HG03469 (cell line): ENCODE data around the gene UBR2.
"Not testable (repeated sequence)": the region's sequence is repeated elsewhere in the genome, so short reads cannot be mapped to it uniquely, and the experiment has no call there.

ENCODE experiments used
- ATAC-seq: cut with Tn5 transposase; IDR thresholded peaks from one replicate; pipeline ENCODE4 v1.9.1; 2021; ENCODE audit warnings: mild to moderate bottlenecking, moderate library complexity, moderate number of reproducible peaks; ENCODE audit not compliant: unreplicated experiment

UBR2 gene

GRCh38 chr6:42690151-42690702, 126.4 kb downstream of the UBR2 start:
- ATAC-seq, result no peak

- ATAC-seq, result no peak
Measured at GRCh38 chr6:42690872-42691271, 127.0 kb downstream of the UBR2 start.

- no peak for ATAC-seq
Measured at GRCh38 chr6:42692137-42692911, 128.5 kb downstream of the UBR2 start.

GRCh38 chr6:42693725-42694323, 130.0 kb downstream of the UBR2 start:
- no peak for ATAC-seq

- no peak for ATAC-seq
Measured at GRCh38 chr6:42694586-42694985, 130.8 kb downstream of the UBR2 start.

GRCh38 chr6:42696526-42697267, 132.9 kb downstream of the UBR2 start:
- ATAC-seq, result no peak

- ATAC-seq, result no peak
Measured at GRCh38 chr6:42697268-42697655, 133.4 kb downstream of the UBR2 start.

GRCh38 chr6:42698217-42698616, 134.4 kb downstream of the UBR2 start:
- ATAC-seq, result no peak

GRCh38 chr6:42702200-42702599, 138.4 kb downstream of the UBR2 start:
- no peak for ATAC-seq

- not testable (repeated sequence) for ATAC-seq
Measured at GRCh38 chr6:42702786-42703185, 139.0 kb downstream of the UBR2 start.

- no peak for ATAC-seq
Measured at GRCh38 chr6:42704251-42704936, 140.6 kb downstream of the UBR2 start.

GRCh38 chr6:42704937-42705374, 141.1 kb downstream of the UBR2 start:
- no peak for ATAC-seq

- ATAC-seq, result no peak
Measured at GRCh38 chr6:42707595-42707994, 143.8 kb downstream of the UBR2 start.

- ATAC-seq, result no peak
Measured at GRCh38 chr6:42708096-42708495, 144.3 kb downstream of the UBR2 start.

GRCh38 chr6:42709871-42710270, 146.0 kb downstream of the UBR2 start:
- no peak for ATAC-seq

GRCh38 chr6:42710316-42710715, 146.5 kb downstream of the UBR2 start:
- no peak for ATAC-seq

GRCh38 chr6:42711930-42712329, 148.1 kb downstream of the UBR2 start:
- no peak for ATAC-seq

- ATAC-seq, result no peak
Measured at GRCh38 chr6:42714098-42714761, 150.4 kb downstream of the UBR2 start.

- ATAC-seq, result no peak
Measured at GRCh38 chr6:42715871-42716270, 152.0 kb downstream of the UBR2 start.

GRCh38 chr6:42720739-42721138, 156.9 kb downstream of the UBR2 start:
- ATAC-seq, result no peak
